GM12891 (cell line): ENCODE measurements around the gene ANKRD44.

Experiments used
- PAX5 ChIP-seq: IDR thresholded peaks from 2 replicates; pipeline ENCODE4 v1.6.1; 2011; ENCODE audit warnings: low read length, moderate library complexity, mild to moderate bottlenecking; ENCODE audit not compliant: insufficient read depth, severe bottlenecking
- POLR2A ChIP-seq: IDR thresholded peaks from 2 replicates; pipeline ENCODE4 v1.6.1; 2011; ENCODE audit warnings: low read depth, low read length, control low read depth
- POLR2AphosphoS5 ChIP-seq: IDR thresholded peaks from 2 replicates; pipeline ENCODE4 v1.6.1; 2011; ENCODE audit warnings: low read depth, low read length, control low read depth
- POU2F2 ChIP-seq: IDR thresholded peaks from 2 replicates; pipeline ENCODE4 v1.6.1; 2011; ENCODE audit warnings: low read depth, mild to moderate bottlenecking, control low read depth, low read length, moderate library complexity
- SPI1 ChIP-seq: IDR thresholded peaks from 2 replicates; pipeline ENCODE4 v1.6.1; 2011; ENCODE audit warnings: low read depth, low read length, control low read depth
- TAF1 ChIP-seq: IDR thresholded peaks from 2 replicates; pipeline ENCODE4 v1.6.1; 2011; ENCODE audit warnings: low read depth, low read length, control low read depth

GRCh38 chr2:197249381-197250083 is 61.0 kb downstream of the ANKRD44 start:
- TF ChIP-seq TAF1 (no peak), POLR2A (no peak), POLR2AphosphoS5 (no peak), POU2F2 (no peak), PAX5 (no peak), SPI1 (no peak)
